Dedifferentiated amniotic fluid mesenchymal stem cell (primary cell): ENCODE measurements around the gene CLIP1.

ENCODE experiments used
- DNase-seq: peaks from one replicate; pipeline ENCODE4 v3.0.0-alpha.2; 2016; ENCODE audit errors: extremely low spot score

The CLIP1 gene

GRCh38 chr12:122356192-122356635 is 66.3 kb downstream of the CLIP1 start:
- DNase-seq, result peak; percentile 81

GRCh38 chr12:122355706-122356105 is 66.8 kb downstream of the CLIP1 start:
- no peak for DNase-seq

DNA sequence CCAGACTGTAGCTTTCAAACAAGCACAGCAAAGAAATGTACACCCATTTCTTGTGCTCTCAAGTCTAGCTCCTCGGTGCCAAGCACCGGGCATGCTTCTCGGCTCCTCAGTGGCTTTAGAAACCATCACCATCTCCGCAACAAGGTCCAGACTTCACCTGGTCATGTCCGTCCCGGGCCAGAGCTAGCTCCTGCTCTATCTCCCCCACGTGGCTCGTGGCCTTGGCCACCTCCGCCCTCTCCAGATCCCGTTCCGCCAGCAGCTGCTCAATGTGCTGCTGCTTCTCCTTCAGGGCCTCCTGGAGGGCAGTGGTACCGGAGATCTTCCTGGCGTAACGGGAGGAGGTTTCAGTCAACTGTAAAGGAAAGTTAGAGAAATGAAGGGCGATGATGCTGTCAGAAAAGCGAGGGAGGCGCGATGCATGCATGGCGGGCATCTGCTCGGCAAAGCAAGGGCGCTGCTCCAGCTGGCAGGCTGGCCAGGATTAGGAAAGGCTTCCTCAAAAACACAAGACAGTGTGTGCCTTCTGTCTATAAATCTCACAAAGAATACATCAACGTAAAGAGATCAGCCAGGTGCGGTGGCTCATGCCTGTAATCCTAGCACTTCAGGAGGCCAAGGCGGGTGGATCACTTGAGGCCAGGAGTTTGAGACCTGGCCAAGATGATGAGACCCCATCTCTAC is 67.4 kb downstream of the CLIP1 start:
- no peak for DNase-seq

- no peak for DNase-seq
Measured at GRCh38 chr12:122352394-122352793, 70.1 kb downstream of the CLIP1 start.

- peak; percentile 51 for DNase-seq
Measured at GRCh38 chr12:122350141-122350848, 72.2 kb downstream of the CLIP1 start.

GRCh38 chr12:122349078-122349477 is 73.4 kb downstream of the CLIP1 start:
- DNase-seq, result no peak

DNA sequence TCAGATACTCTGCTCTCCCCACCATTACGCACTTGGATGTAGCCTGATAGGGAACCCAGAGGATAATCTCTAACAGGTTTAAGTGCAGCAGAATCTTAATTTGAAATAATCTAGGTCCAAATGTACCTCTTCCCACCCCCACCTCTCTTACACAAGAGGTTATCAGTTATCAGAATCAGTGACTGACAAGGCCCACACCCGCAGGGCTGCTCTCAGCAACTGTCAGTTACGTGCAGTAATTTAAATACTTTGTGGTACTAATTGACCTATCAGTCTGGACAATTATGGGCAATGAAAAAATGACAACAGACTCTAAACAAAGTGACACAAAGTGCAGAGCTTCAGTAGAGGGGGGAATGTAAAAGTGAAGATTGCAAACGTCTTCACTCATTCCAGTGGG is 74.0 kb downstream of the CLIP1 start:
- no peak for DNase-seq

GRCh38 chr12:122346054-122346453 is 76.4 kb downstream of the CLIP1 start:
- DNase-seq, result no peak

- DNase-seq, result no peak
Measured at GRCh38 chr12:122345042-122345441, 77.4 kb downstream of the CLIP1 start.

DNA sequence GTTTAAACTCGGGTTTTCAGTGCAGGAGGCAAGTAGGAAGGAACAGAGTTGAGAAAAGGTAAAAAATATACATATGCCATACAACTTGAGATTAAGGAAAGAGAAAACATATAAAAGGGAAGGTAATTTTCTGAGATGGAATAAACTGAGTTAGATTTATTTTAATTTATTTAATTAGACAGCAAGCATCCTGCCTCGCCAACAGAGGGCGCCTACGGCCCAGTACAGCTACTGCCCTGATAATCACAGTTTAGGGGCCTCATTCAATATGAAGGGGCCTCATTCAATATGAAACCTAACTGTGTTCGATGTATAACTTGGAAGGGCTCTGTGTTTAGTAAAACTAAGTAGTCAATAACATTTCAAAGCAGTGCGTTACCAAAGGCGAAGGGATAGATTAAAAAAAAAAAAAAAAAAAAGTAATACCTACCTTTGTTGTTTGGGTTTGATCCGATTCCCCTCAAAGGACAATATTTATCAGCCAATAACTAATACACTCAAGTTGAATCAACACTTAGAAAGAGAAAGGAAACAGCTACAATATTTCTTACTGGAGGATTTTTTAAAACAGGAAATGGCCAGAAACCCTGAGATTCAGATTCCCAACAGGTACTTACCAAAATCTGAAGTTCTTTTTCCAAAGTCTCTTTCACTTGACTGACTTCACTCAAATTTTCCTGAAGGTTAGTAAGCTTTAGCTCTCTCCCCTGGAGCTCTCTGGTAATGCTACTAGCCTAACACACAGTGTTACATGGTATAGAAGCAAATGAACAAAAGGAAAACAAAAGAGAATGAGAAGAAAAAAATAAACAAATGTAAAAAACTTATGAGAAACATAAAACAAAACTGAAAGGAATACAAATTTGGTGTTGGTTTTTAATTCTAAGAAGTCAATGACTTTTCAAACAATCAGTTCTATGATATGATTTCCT is 86.2 kb downstream of the CLIP1 start:
- DNase-seq, result no peak

GRCh38 chr12:122333142-122334087 is 89.1 kb downstream of the CLIP1 start:
- DNase-seq, result no peak

GRCh38 chr12:122327494-122328385 is 94.7 kb downstream of the CLIP1 start:
- no peak for DNase-seq

- no peak for DNase-seq
Measured at GRCh38 chr12:122327014-122327413, 95.5 kb downstream of the CLIP1 start.

- DNase-seq, result no peak
Measured at GRCh38 chr12:122326586-122326985, 95.9 kb downstream of the CLIP1 start.

DNA sequence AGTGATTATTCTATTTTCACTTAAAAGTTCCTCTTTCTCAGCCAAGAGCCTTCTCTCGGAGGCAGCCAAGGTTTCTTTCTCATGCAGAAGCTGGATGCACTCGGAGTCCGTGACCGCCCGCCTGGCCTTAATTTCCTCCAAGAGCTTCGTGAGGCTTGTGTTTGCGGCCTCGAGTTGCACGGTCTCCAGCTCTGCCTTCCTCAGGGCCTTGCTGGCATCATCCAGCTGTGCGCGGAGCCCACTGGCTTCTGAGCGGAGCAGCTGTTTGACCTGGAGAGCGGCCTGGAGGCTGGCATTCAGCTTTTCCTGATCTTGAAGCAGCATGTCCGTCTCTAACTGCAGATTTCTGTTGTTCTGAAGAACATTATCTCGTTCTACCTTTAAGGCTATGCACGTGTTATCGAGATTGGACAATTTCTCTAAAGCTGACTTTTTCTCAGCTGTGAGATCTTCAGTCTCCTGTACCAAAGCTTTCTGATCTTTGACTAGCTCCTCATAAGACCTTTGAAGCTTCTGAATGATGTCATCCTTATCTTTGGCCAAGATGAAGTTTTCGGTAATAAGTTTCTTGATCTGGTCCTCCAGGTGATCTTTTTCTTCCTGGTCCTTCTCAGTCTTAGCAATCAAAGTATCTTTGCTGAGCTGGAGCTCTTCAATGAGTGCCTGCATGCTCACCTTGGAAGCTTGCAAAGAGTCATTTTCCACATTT is 99.0 kb downstream of the CLIP1 start:
- DNase-seq, result no peak

GRCh38 chr12:122322501-122322900 is 100.0 kb downstream of the CLIP1 start:
- DNase-seq, result no peak

- peak; percentile 98 for DNase-seq
Measured at GRCh38 chr12:122318607-122319605, 103.6 kb downstream of the CLIP1 start.

DNA sequence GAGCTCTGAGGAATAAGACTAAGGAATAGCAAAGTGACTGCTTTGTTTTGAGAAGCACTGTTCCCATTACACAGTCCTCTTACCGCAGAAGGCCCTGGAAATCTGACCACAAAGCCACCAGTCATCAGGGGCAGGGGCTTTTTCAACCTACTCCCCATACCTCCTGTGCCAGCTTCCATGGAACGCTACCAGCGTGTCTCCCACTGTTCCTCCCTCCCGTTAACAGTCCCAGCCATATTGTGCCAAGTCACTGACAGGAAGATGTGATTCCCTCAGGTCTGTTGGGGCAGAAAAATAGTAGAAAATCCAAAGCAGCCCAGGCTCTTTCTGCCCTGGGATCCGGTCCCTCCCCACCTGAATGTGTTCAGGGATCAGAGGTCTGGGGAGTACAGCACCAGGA is 109.5 kb downstream of the CLIP1 start:
- DNase-seq, result no peak
